Lower lobe of right lung (tissue), 2 donors: ENCODE results near the gene C16orf95. TPM values are rescaled to one million over a fixed set of nuclear protein-coding genes. Genes with fewer than 3 reads are reported as not detected.
"Not testable (repeated sequence)": the region's sequence is repeated elsewhere in the genome, so short reads cannot be mapped to it uniquely, and the experiment has no call there.

Experiments
- ATAC-seq, 2 donors: fragments of 200-7000 bp; cut with Tn5 transposase; one replicate each; pipeline ENCODE4 v1.9.1; 2020 to 2022; ENCODE audit warnings: mild to moderate bottlenecking in 2 of 2, moderate library complexity in 2 of 2
- DNase-seq: peaks from one replicate; pipeline ENCODE4 v3.0.0-alpha.2; 2020
- H3K27ac ChIP-seq: fragments of 200-600 bp; one replicate; pipeline ENCODE4 v1.8.0; 2022
- H3K27me3 ChIP-seq: fragments of 200-600 bp; one replicate; pipeline ENCODE4 v1.8.0; 2022; ENCODE audit warnings: low read depth
- H3K36me3 ChIP-seq: fragments of 200-600 bp; one replicate; pipeline ENCODE4 v1.8.0; 2022; ENCODE audit warnings: mild to moderate bottlenecking
- H3K4me1 ChIP-seq: fragments of 200-600 bp; one replicate; pipeline ENCODE4 v1.8.0; 2022
- H3K4me3 ChIP-seq: fragments of 200-600 bp; one replicate; pipeline ENCODE4 v1.8.0; 2022; ENCODE audit warnings: mild to moderate bottlenecking
- H3K9me3 ChIP-seq: fragments of 200-600 bp; one replicate; pipeline ENCODE4 v1.8.0; 2022
- CTCF ChIP-seq: fragments of 200-600 bp; IDR thresholded peaks from one replicate; pipeline ENCODE4 v1.8.0; 2022; ENCODE audit warnings: antibody characterized with exemption, mild to moderate bottlenecking
- intact Hi-C: fragments of 100-400 bp; cut with DNase I; formaldehyde crosslinking; loops from one replicate; pipeline ENCODE4 v1.11.0; 2022
- total RNA-seq: library from RNA; stranded (reverse); fragmentation: NEBNext Ultra II Directional; extraction: Animal tissue kit (Norgen Biotek cat#: 25700); gene quantifications from one replicate; pipeline ENCODE4 v1.2.1, GENCODE V29; 2021
- donor health status: DM: no; HTN: yes; CAD: no; lungs with severe emphysema.

Gene C16orf95
- total RNA-seq, 1 donor from 2014 or later: 3.0 TPM

- H3K36me3 ChIP-seq: no peaks in the 10 kb centered on the region
- H3K27ac ChIP-seq: no peak overlapping the region
- intact Hi-C loops: no loop called here
- H3K4me3 ChIP-seq: no peak overlapping the region
- no peak for DNase-seq
- no peaks in the 10 kb centered on the region for H3K27me3 ChIP-seq
- no peaks in the 10 kb centered on the region for H3K9me3 ChIP-seq
- no peak for TF ChIP-seq CTCF
- no peak for ATAC-seq
- H3K4me1 ChIP-seq: no peaks in the 10 kb centered on the region
Observed at GRCh38 chr16:87259431-87259830, 57.8 kb downstream of the C16orf95 start.

- DNase-seq, H3K27ac ChIP-seq, H3K27me3 ChIP-seq, H3K4me1 ChIP-seq, intact Hi-C loops, H3K9me3 ChIP-seq, ATAC-seq, H3K4me3 ChIP-seq, H3K36me3 ChIP-seq: not testable (repeated sequence)
Observed at GRCh38 chr16:87258653-87259052, 58.5 kb downstream of the C16orf95 start.

GRCh38 chr16:87255866-87256265, 61.3 kb downstream of the C16orf95 start:
- DNase-seq: no peak
- Histone ChIP-seq H3K4me3 (no peak overlapping the region), H3K27ac (no peak overlapping the region), H3K9me3 (no peaks in the 10 kb centered on the region), H3K4me1 (no peaks in the 10 kb centered on the region), H3K27me3 (no peaks in the 10 kb centered on the region), H3K36me3 (no peaks in the 10 kb centered on the region)
- no peak for TF ChIP-seq CTCF
- ATAC-seq: no peak
- intact Hi-C loops: no loop called here

GRCh38 chr16:87254734-87255133, 62.5 kb downstream of the C16orf95 start:
- ATAC-seq (no peak), DNase-seq (no peak)
- Histone ChIP-seq H3K27ac (no peak overlapping the region), H3K9me3 (no peaks in the 10 kb centered on the region), H3K4me1 (no peaks in the 10 kb centered on the region), H3K36me3 (no peaks in the 10 kb centered on the region), H3K4me3 (no peak overlapping the region), H3K27me3 (no peaks in the 10 kb centered on the region)
- intact Hi-C loops: no loop called here
- TF ChIP-seq CTCF: no peak

- no peak for TF ChIP-seq CTCF
- no peaks in the 10 kb centered on the region for H3K27me3 ChIP-seq
- no peaks in the 10 kb centered on the region for H3K4me1 ChIP-seq
- H3K4me3 ChIP-seq: no peak overlapping the region
- H3K9me3 ChIP-seq: no peaks in the 10 kb centered on the region
- no peak for ATAC-seq
- intact Hi-C loops: no loop called here
- H3K36me3 ChIP-seq: no peaks in the 10 kb centered on the region
- no peak for DNase-seq
- H3K27ac ChIP-seq: no peak overlapping the region
Observed at GRCh38 chr16:87254296-87254695, 62.9 kb downstream of the C16orf95 start.

GRCh38 chr16:87253536-87253935, 63.7 kb downstream of the C16orf95 start:
- no peaks in the 10 kb centered on the region for H3K27me3 ChIP-seq
- no peaks in the 10 kb centered on the region for H3K4me1 ChIP-seq
- no peak for DNase-seq
- intact Hi-C loops: no loop called here
- no peak overlapping the region for H3K4me3 ChIP-seq
- no peaks in the 10 kb centered on the region for H3K9me3 ChIP-seq
- ATAC-seq: no peak
- no peaks in the 10 kb centered on the region for H3K36me3 ChIP-seq
- H3K27ac ChIP-seq: no peak overlapping the region
- no peak for TF ChIP-seq CTCF

Other genes with a start within 250 kb of the C16orf95 start
- gene FBXO31, start 66.4 kb upstream of the C16orf95 start, total RNA-seq: 26.2 TPM
- gene MAP1LC3B, start 74.9 kb upstream of the C16orf95 start, total RNA-seq: 64.5 TPM
- gene ZCCHC14, start 175.6 kb upstream of the C16orf95 start, total RNA-seq: 23.9 TPM